GM18502 (cell line): ENCODE results near the gene OR9G4.

Experiments used
- ATAC-seq: cut with Tn5 transposase; IDR thresholded peaks from one replicate; pipeline ENCODE4 v1.9.1; 2021; ENCODE audit warnings: mild to moderate bottlenecking; ENCODE audit not compliant: unreplicated experiment, poor library complexity

The OR9G4 gene

GRCh38 chr11:56748597-56748996 lies at the start of gene OR9G4:
Gene OR9G4 (minus strand): TSS chr11:56748697. CDS start chr11:56743766, 4,931 bp downstream.
- no peak for ATAC-seq

- no peak for ATAC-seq
Measured at GRCh38 chr11:56783448-56784041, 35.0 kb upstream of the OR9G4 start.

- ATAC-seq = peak; percentile 90
Measured at GRCh38 chr11:56782167-56782847, 33.8 kb upstream of the OR9G4 start.

GRCh38 chr11:56776809-56777208 lies 28.3 kb upstream of the OR9G4 start:
- ATAC-seq = no peak

- ATAC-seq = no peak
Measured at GRCh38 chr11:56764976-56765375, 16.5 kb upstream of the OR9G4 start.

- no peak for ATAC-seq
Measured at GRCh38 chr11:56751480-56751879, 3.0 kb upstream of the OR9G4 start.

- no peak for ATAC-seq
Measured at GRCh38 chr11:56750190-56750589, 1.7 kb upstream of the OR9G4 start.

GRCh38 chr11:56740886-56741285 lies 7.6 kb downstream of the OR9G4 start:
- ATAC-seq = no peak

- ATAC-seq = no peak
Measured at GRCh38 chr11:56740107-56740506, 8.4 kb downstream of the OR9G4 start.

- no peak for ATAC-seq
Measured at GRCh38 chr11:56720513-56720912, 28.0 kb downstream of the OR9G4 start.

GRCh38 chr11:56716379-56716854 lies 32.1 kb downstream of the OR9G4 start:
- peak; percentile 56 for ATAC-seq

GRCh38 chr11:56714206-56714605 lies 34.3 kb downstream of the OR9G4 start:
- ATAC-seq = no peak

- ATAC-seq = no peak
Measured at GRCh38 chr11:56706486-56706885, 42.0 kb downstream of the OR9G4 start.

GRCh38 chr11:56705784-56706396 lies 42.6 kb downstream of the OR9G4 start:
- no peak for ATAC-seq

GRCh38 chr11:56700914-56701485 lies 47.5 kb downstream of the OR9G4 start:
- no peak for ATAC-seq

GRCh38 chr11:56700242-56700913 lies 48.1 kb downstream of the OR9G4 start:
- ATAC-seq = no peak

- no peak for ATAC-seq
Measured at GRCh38 chr11:56698795-56699194, 49.7 kb downstream of the OR9G4 start, which contains the start of gene OR9G1. Gene OR9G1 (plus strand): TSS chr11:56699095. CDS start chr11:56700388, 1,293 bp downstream.

- no peak for ATAC-seq
Measured at GRCh38 chr11:56693428-56693827, 55.1 kb downstream of the OR9G4 start.
